ENCODE measurements around the gene SIPA1L3.
A peak's percentile ranks its signal among the peaks of the same experiment; 100 is the strongest.

The SIPA1L3 gene

DNA sequence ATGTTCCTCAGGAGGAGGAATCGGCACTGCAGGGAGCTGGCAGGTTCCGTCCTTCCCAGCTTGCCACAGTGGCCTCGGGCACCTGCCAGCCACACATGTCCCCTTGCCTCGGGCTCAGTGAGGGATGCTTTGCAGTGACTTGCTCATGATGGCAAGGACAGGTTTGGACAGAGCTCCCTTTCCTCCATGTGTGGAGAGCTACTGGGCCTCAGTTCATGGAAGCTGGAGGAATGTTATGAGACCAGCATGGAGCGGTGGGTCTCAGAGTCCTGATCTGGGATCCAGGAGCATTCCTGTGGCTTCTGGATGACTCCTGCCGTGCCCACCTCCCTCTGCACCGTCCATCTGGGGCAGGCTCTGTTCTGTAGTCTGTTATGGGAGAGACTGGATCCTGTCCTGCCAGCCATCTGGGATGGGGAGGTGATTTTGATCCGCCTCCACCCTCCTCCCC lies 59.2 kb downstream of the SIPA1L3 start:
- peak; percentile 48 for DNase-seq (ENCODE audit: low read depth)
- H3K4me3 ChIP-seq (ENCODE audit: low read length): no peak overlapping the region
- TF ChIP-seq, protein P1, sequence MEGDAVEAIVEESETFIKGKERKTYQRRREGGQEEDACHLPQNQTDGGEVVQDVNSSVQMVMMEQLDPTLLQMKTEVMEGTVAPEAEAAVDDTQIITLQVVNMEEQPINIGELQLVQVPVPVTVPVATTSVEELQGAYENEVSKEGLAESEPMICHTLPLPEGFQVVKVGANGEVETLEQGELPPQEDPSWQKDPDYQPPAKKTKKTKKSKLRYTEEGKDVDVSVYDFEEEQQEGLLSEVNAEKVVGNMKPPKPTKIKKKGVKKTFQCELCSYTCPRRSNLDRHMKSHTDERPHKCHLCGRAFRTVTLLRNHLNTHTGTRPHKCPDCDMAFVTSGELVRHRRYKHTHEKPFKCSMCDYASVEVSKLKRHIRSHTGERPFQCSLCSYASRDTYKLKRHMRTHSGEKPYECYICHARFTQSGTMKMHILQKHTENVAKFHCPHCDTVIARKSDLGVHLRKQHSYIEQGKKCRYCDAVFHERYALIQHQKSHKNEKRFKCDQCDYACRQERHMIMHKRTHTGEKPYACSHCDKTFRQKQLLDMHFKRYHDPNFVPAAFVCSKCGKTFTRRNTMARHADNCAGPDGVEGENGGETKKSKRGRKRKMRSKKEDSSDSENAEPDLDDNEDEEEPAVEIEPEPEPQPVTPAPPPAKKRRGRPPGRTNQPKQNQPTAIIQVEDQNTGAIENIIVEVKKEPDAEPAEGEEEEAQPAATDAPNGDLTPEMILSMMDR (conservative IDR thresholded peaks at IDR 0.05; ENCODE audit: low read length): no peak

DNA sequence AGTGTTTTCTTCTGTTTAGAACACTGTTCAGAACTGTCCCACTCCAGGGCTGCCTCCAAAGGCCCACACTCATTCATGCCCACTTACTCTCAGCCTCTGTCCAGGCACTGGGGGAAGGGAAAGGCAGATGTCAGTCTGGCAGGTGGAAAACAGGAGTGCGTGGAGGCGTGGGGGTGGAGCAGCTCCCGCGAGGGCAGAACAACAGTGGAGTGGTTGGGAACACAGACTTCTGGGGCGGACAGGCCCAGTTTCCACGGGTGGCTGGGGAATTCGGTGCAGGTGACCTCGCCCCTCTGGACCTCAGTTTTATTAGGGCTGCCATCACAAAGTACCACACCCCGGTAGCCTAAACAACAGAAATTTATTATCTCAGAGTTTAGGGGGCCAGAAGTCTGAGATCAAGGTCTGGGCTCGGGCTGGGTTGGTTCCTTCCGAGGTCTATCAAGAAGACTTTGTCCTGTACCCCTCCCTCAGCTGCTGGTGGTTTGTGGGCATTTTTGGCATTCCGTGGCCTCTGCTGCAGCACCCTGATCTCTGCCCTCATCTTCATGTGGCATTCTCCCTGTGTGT lies 59.7 kb downstream of the SIPA1L3 start:
- H3K4me3 ChIP-seq (ENCODE audit: low read length): no peak overlapping the region
- TF ChIP-seq, protein P1 (conservative IDR thresholded peaks at IDR 0.05; ENCODE audit: low read length): no peak
- DNase-seq (ENCODE audit: low read depth): peak; percentile 75

GRCh38 chr19:37969695-37970094 lies 62.7 kb downstream of the SIPA1L3 start:
- no peak for DNase-seq (ENCODE audit: low read depth)
- no peak overlapping the region for H3K4me3 ChIP-seq (ENCODE audit: low read length)
- TF ChIP-seq, protein P1 (conservative IDR thresholded peaks at IDR 0.05; ENCODE audit: low read length): no peak

DNA sequence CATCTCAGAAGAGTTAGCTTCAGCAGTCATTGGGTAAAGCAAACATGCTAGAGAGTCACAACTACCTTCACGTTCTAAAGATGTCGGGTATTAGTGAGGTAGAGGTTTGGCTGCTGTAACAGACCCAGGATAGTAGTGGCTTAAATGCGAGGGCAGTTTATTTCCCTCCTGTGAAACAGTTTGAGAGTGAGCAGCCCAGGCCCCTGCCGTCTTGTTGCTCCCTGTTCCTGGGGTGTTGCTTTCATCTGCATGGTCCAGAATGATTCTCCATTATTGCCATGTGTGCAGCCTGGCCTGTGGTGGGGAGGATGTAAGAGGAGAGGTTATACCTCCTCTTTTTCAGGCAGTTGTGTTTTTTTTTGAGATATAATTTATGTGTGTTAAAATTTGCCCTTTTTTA lies 63.7 kb downstream of the SIPA1L3 start:
- no peak overlapping the region for H3K4me3 ChIP-seq (ENCODE audit: low read length)
- DNase-seq (ENCODE audit: low read depth): no peak
- TF ChIP-seq, protein P1 (conservative IDR thresholded peaks at IDR 0.05; ENCODE audit: low read length): no peak

DNA sequence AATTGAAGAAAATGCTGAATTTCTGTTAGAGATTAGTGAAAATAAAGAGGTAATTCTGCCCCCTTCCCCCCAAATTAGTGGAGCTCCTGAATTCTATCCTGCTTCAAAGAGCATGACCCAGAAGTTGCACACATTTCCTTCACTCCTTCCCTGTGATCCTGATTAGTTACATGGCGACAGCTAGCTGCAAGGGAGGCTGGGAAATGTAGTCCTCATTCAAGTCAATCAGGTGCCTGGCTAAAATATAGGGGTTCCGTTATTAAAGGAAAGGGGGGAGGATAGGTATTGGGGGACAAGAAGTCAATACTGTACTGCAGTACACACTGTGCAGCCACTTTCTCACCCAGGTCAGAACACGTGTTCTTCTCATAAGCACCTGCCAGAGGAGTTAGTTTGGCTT lies 65.8 kb downstream of the SIPA1L3 start:
- TF ChIP-seq, protein P1 (conservative IDR thresholded peaks at IDR 0.05; ENCODE audit: low read length): no peak
- DNase-seq (ENCODE audit: low read depth): no peak
- no peak overlapping the region for H3K4me3 ChIP-seq (ENCODE audit: low read length)

DNA sequence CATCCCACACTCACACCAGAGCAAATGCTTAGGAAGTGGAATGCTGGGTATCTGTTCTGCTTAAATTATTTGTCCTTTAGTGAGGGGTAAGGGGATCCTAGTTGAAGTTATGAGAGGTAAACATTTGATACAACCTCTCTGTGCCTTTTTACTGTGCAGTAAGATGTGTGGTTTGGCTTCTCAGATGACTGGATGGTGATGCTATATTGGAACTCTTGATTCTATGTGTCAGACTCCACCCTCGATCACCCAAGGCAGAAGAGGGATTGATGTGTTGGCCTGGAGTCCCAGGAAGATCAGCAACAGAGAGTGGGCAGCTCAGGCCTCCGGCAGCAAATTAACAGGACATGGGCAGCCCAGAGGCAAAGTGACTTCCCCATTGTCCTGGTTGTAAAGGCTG lies 66.7 kb downstream of the SIPA1L3 start:
- DNase-seq (ENCODE audit: low read depth): no peak
- TF ChIP-seq, protein P1 (conservative IDR thresholded peaks at IDR 0.05; ENCODE audit: low read length): no peak
- H3K4me3 ChIP-seq (ENCODE audit: low read length): no peak overlapping the region

DNA sequence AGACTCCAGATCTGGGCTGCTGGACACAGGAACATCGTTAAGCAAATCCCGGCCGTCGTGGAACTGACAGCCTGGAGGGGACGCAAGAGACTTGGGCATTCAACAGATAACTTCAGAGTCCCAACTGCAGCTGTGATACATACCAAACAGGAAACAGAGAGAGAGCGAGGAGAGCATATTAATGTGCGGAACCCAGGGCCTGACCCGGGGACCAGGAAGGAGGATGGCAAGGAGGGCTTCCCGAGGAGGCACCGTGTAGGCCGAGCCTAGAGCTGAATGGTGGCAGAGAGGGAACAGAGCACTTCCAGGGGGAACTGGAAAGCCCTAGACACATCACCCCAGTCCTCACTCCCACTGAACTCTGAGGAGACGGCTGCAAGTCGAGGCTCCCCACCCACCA lies 68.1 kb downstream of the SIPA1L3 start:
- TF ChIP-seq, protein P1 (conservative IDR thresholded peaks at IDR 0.05; ENCODE audit: low read length): no peak
- no peak overlapping the region for H3K4me3 ChIP-seq (ENCODE audit: low read length)
- no peak for DNase-seq (ENCODE audit: low read depth)

All from AG10803 (cell line).